HCT116 (cell line): ENCODE results near the gene CPS1. TPM values are rescaled to one million over a fixed set of nuclear protein-coding genes. Genes with fewer than 3 reads are reported as not detected.

Experiments
- ATAC-seq: fragments of 200-7000 bp; cut with Tn5 transposase; 2 replicates; pipeline ENCODE4 v1.9.1; 2020; ENCODE audit warnings: mild to moderate bottlenecking, moderate library complexity
- BruUV-seq: library from RNA; stranded (reverse); fragments of 400-500 nt; replicated peaks from 2 replicates; lab custom pipeline; 2021; lab: Mats Ljungman, UMichigan
- CTCF ChIA-PET: fragments of 300-600 bp; sonication (Branson Sonifier 250); formaldehyde crosslinking; loops from one replicate; lab custom pipeline; 2021; ENCODE audit warnings: antibody characterized with exemption; lab: Charles Lee
- POLR2A ChIA-PET: fragments of 300-600, 350-600 bp; sonication (Branson Sonifier 250); formaldehyde crosslinking; loops from one replicate; lab custom pipeline; 2021; ENCODE audit warnings: antibody characterized with exemption; lab: Charles Lee
- RAD21 ChIA-PET, 2 experiments: fragments of 300-600 bp; sonication (Branson Sonifier 250); formaldehyde crosslinking; loops; one replicate each; lab custom pipeline; 2023; ENCODE audit warnings: low total read pairs in 2 of 2; ENCODE audit not compliant: uncharacterized antibody in 2 of 2, unreplicated experiment in 2 of 2, low non-redundant PET in 1 of 2; lab: Charles Lee
- DNase-seq: peaks from one replicate; pipeline ENCODE4 v3.0.0-alpha.2; 2010; ENCODE audit warnings: low read depth, low spot score
- H2AFZ ChIP-seq: fragments of 200-600 bp; shearing (Covaris generic), sonication (generic); 2 replicates; pipeline ENCODE4 v1.6.1; 2017; ENCODE audit warnings: low read depth, mixed run types, mixed read lengths, antibody characterized with exemption, low read length; ENCODE audit not compliant: poor library complexity, severe bottlenecking
- H3K27ac ChIP-seq: 2 replicates; pipeline ENCODE4 v1.5.1; 2012; ENCODE audit warnings: low read depth, low read length
- H3K27me3 ChIP-seq: fragments of 200-600 bp; sonication (generic); 2 replicates; pipeline ENCODE4 v1.6.1; 2016; ENCODE audit warnings: mixed run types, low read length, mixed read lengths; ENCODE audit not compliant: insufficient read depth
- H3K36me3 ChIP-seq, 2 experiments: fragments of 200-500 bp in 1 of 2; fragments of 200-600 bp in 1 of 2; sonication (Bioruptor generic) in 1 of 2; sonication (generic) in 1 of 2; 2 replicates each; pipeline versions ENCODE4 v1.5.1 to v1.6.1; 2014 to 2016; ENCODE audit warnings: low read length in 2 of 2, inconsistent platforms in 1 of 2, mixed read lengths in 1 of 2, mixed run types in 1 of 2; ENCODE audit not compliant: insufficient read depth in 2 of 2, control insufficient read depth in 1 of 2
- H3K4me1 ChIP-seq, 2 experiments: fragments of 200-600 bp in 1 of 2; sonication (generic) in 1 of 2; 2 replicates each; pipeline versions ENCODE4 v1.5.1 to v1.6.1; 2012 to 2017; ENCODE audit warnings: low read length in 2 of 2, inconsistent platforms in 1 of 2, mild to moderate bottlenecking in 1 of 2, mixed read lengths in 1 of 2, mixed run types in 1 of 2, moderate library complexity in 1 of 2; ENCODE audit not compliant: insufficient read depth in 2 of 2, control insufficient read depth in 1 of 2
- H3K4me2 ChIP-seq: fragments of 200-600 bp; sonication (generic); 2 replicates; pipeline ENCODE4 v1.6.1; 2017; ENCODE audit warnings: mixed run types, low read length, mixed read lengths
- H3K4me3 ChIP-seq, 2 experiments: fragments of 200-600 bp in 1 of 2; sonication (generic) in 1 of 2; replicated peaks in 1 of 2; 2 replicates each; pipeline ENCODE4 v1.5.1; 2011 to 2016; ENCODE audit warnings: low read length in 2 of 2, control low read depth in 1 of 2, low read depth in 1 of 2, mild to moderate bottlenecking in 1 of 2, mixed read lengths in 1 of 2, mixed run types in 1 of 2
- H3K79me2 ChIP-seq: fragments of 200-600 bp; sonication (generic); 2 replicates; pipeline ENCODE4 v1.6.1; 2017; ENCODE audit warnings: mild to moderate bottlenecking, mixed run types, low read length, moderate library complexity, mixed read lengths; ENCODE audit not compliant: insufficient read depth
- H3K9ac ChIP-seq: fragments of 200-600 bp; sonication (generic); 2 replicates; pipeline ENCODE4 v1.6.1; 2016; ENCODE audit warnings: low read length, mixed read lengths
- H3K9me2 ChIP-seq: fragments of 200-600 bp; sonication (generic), shearing (Covaris generic); 2 replicates; pipeline ENCODE4 v1.6.1; 2017; ENCODE audit warnings: mixed run types, mild to moderate bottlenecking, moderate library complexity; ENCODE audit not compliant: insufficient read depth
- H3K9me3 ChIP-seq, 2 experiments: fragments of 200-500 bp in 1 of 2; fragments of 200-600 bp in 1 of 2; sonication (Bioruptor generic) in 1 of 2; sonication (generic) in 1 of 2; 2 replicates each; pipeline ENCODE4 v1.6.1; 2014 to 2017; ENCODE audit warnings: low read length in 2 of 2, mixed read lengths in 2 of 2, inconsistent platforms in 1 of 2, low read depth in 1 of 2, mild to moderate bottlenecking in 1 of 2, mixed run types in 1 of 2, moderate library complexity in 1 of 2; ENCODE audit not compliant: control insufficient read depth in 1 of 2, insufficient read depth in 1 of 2
- H4K20me1 ChIP-seq: fragments of 200-600 bp; sonication (generic), shearing (Covaris generic); 2 replicates; pipeline ENCODE4 v1.6.1; 2017; ENCODE audit warnings: mixed run types, mild to moderate bottlenecking, moderate library complexity; ENCODE audit not compliant: insufficient read depth
- CBX3 ChIP-seq: IDR thresholded peaks from 2 replicates; pipeline ENCODE4 v1.6.1; 2012; ENCODE audit warnings: low read depth
- CEBPB ChIP-seq: IDR thresholded peaks from 2 replicates; pipeline ENCODE4 v1.6.1; 2012; ENCODE audit warnings: low read depth
- CTCF ChIP-seq, 3 experiments: fragments of 200-600 bp in 1 of 3; sonication (generic) in 1 of 3; IDR thresholded peaks in 2 of 3; conservative IDR thresholded peaks in 1 of 3; 2 replicates each; pipeline ENCODE4 v1.5.1; 2012 to 2017; ENCODE audit warnings: low read depth in 2 of 3, low read length in 2 of 3, antibody characterized with exemption in 1 of 3, borderline replicate concordance in 1 of 3, control low read depth in 1 of 3, mild to moderate bottlenecking in 1 of 3, mixed read lengths in 1 of 3, mixed run types in 1 of 3, moderate library complexity in 1 of 3; ENCODE audit not compliant: insufficient read depth in 1 of 3
- ELF1 ChIP-seq: IDR thresholded peaks from 2 replicates; pipeline ENCODE4 v1.6.1; 2012; ENCODE audit warnings: low read depth, borderline replicate concordance
- EZH2 ChIP-seq: fragments of 200-600 bp; sonication (generic); IDR thresholded peaks from 2 replicates; pipeline ENCODE4 v1.6.1; 2017; ENCODE audit warnings: antibody characterized with exemption, mixed run types
- EZH2phosphoT487 ChIP-seq: fragments of 200-600 bp; IDR thresholded peaks from 2 replicates; pipeline ENCODE4 v1.6.1; 2018; ENCODE audit warnings: antibody characterized with exemption, borderline replicate concordance
- POLR2A ChIP-seq: IDR thresholded peaks from 2 replicates; pipeline ENCODE4 v1.7.0; 2011; ENCODE audit warnings: borderline replicate concordance; ENCODE audit not compliant: insufficient read depth, insufficient read length; ENCODE audit errors: extremely low read depth
- REST ChIP-seq: IDR thresholded peaks from 2 replicates; pipeline ENCODE4 v1.6.1; 2012; ENCODE audit warnings: low read depth
- SIN3A ChIP-seq: IDR thresholded peaks from 2 replicates; pipeline ENCODE4 v1.6.1; 2012; ENCODE audit warnings: low read depth
- YY1 ChIP-seq: IDR thresholded peaks from 2 replicates; pipeline ENCODE4 v1.6.1; 2011; ENCODE audit warnings: low read length, low read depth, moderate library complexity, mild to moderate bottlenecking; ENCODE audit not compliant: insufficient replicate concordance; ENCODE audit errors: extremely low read depth
- intact Hi-C: fragments of 100-400 bp; cut with micrococcal nuclease; formaldehyde crosslinking; loops from 2 replicates; pipeline ENCODE4 v1.10.0; 2022
- total RNA-seq: library from RNA; stranded (reverse); gene quantifications from one replicate; pipeline ENCODE4 v1.2.1, GENCODE V29; 2021; ENCODE audit not compliant: unreplicated experiment
- TF ChIP-seq, protein P1 (sequence below): IDR thresholded peaks from 2 replicates; pipeline ENCODE4 v1.6.1; 2012
- TF ChIP-seq, protein P2 (sequence below): IDR thresholded peaks from 2 replicates; pipeline ENCODE4 v1.6.1; 2012

The CPS1 gene
- total RNA-seq, 1 experiment from 2014 or later, result 37.5 TPM

GRCh38 chr2:210713122-210713521, 156.7 kb downstream of the CPS1 start:
- ATAC-seq (peak; percentile 64; the same call in 1 of the 2 replicates), DNase-seq (no peak)
- H3K36me3 ChIP-seq, result no peaks in the 10 kb centered on the region
- intact Hi-C loops, result no loop called here
- no peaks in the 10 kb centered on the region for H3K4me1 ChIP-seq
- POLR2A ChIA-PET, result no interaction called here
- H3K27me3 ChIP-seq, result no peaks in the 10 kb centered on the region
- H3K27ac ChIP-seq, result no peak overlapping the region
- H3K9me2 ChIP-seq, result no peaks in the 10 kb centered on the region
- no peaks in the 10 kb centered on the region for H4K20me1 ChIP-seq
- no peak overlapping the region for H2AFZ ChIP-seq
- no peak overlapping the region for H3K9ac ChIP-seq
- RAD21 ChIA-PET, result no interaction called here
- no peak overlapping the region for H3K4me2 ChIP-seq
- BruUV-seq, result no TSS peak
- H3K4me3 ChIP-seq, result no peak overlapping the region
- TF ChIP-seq EZH2phosphoT487, result no peak
- TF ChIP-seq CTCF (IDR thresholded peaks at IDR 0.05 in 2 of 3, conservative IDR thresholded peaks at IDR 0.05 in 1 of 3; ENCODE audit: borderline replicate concordance in 1 of 3, insufficient read depth in 1 of 3, low read depth in 2 of 3, low read length in 2 of 3), result 0 out of 6 replicates have a peak, but pooled peaks of 1 of the 3 experiments have one; percentile 12
- H3K79me2 ChIP-seq, result no peaks in the 10 kb centered on the region
- CTCF ChIA-PET, result no interaction called here
- H3K9me3 ChIP-seq, result no peaks in the 10 kb centered on the region

DNA sequence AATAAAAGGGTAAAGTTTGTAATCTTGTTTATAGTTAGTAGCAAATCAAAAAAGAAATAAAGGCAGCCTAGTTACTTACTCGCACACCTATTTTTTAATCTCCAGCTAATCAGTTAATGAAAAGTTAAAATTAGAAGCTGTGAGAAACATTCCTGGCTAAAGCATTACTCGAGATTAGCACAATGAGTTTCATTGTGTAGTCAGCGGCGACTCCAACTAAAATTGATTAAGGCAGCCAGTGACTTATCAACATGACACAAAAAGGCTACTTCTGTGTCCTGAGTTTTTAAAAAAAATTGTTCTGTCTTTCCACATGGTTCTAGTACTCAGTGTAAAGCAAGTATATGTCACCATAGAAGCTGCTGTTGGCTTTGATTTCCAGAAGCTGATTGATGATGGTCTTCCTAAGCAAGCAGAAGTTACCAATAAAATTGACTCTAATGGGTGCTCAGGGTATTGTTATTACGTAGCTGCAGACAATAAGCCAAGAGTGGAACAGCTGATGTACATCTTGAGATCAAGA, 159.2 kb downstream of the CPS1 start:
- Histone ChIP-seq H3K9me3 (no peaks in the 10 kb centered on the region), H3K4me1 (no peaks in the 10 kb centered on the region), H3K79me2 (no peaks in the 10 kb centered on the region), H3K36me3 (no peaks in the 10 kb centered on the region), H3K4me2 (no peak overlapping the region), H2AFZ (no peak overlapping the region), H3K27me3 (no peaks in the 10 kb centered on the region), H3K9me2 (no peaks in the 10 kb centered on the region), H4K20me1 (no peaks in the 10 kb centered on the region), H3K9ac (no peak overlapping the region), H3K27ac (no peak overlapping the region), H3K4me3 (no peak overlapping the region)
- no TSS peak for BruUV-seq
- ChIA-PET POLR2A (no interaction called here), RAD21 (no interaction called here), CTCF (no interaction called here)
- intact Hi-C loops, result no loop called here
- no peak for TF ChIP-seq SIN3A
- TF ChIP-seq CEBPB, result no peak
- no peak for TF ChIP-seq CBX3
- TF ChIP-seq, protein P1, sequence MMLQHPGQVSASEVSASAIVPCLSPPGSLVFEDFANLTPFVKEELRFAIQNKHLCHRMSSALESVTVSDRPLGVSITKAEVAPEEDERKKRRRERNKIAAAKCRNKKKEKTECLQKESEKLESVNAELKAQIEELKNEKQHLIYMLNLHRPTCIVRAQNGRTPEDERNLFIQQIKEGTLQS, result no peak
- TF ChIP-seq, protein P2, sequence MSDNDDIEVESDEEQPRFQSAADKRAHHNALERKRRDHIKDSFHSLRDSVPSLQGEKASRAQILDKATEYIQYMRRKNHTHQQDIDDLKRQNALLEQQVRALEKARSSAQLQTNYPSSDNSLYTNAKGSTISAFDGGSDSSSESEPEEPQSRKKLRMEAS, result no peak
- no peak for TF ChIP-seq YY1
- no peak for TF ChIP-seq EZH2
- TF ChIP-seq POLR2A, result no peak
- no peak for TF ChIP-seq ELF1
- TF ChIP-seq REST, result no peak
- DNase-seq, result no peak
- ATAC-seq, result no peak
